Gastrocnemius medialis (tissue), 4 donors: ENCODE results near the gene CXCL1.

ENCODE experiments used
- CTCF ChIP-seq, 5 experiments: fragments of 450-650 bp in 3 of 5; fragments of 200-600 bp in 2 of 5; sonication (generic) in 2 of 5; IDR thresholded peaks in 4 of 5; conservative IDR thresholded peaks in 1 of 5; 1 replicate in 4 of 5; 2 replicates in 1 of 5; pipeline ENCODE4 v1.5.1; 2016 to 2019; ENCODE audit warnings: antibody characterized with exemption in 5 of 5, mild to moderate bottlenecking in 3 of 5, moderate library complexity in 3 of 5
- POLR2A ChIP-seq, 2 donors: fragments of 450-650 bp; IDR thresholded peaks; one replicate each; pipeline ENCODE4 v1.6.1; 2017; ENCODE audit warnings: antibody characterized with exemption in 2 of 2, mild to moderate bottlenecking in 2 of 2, moderate library complexity in 2 of 2

- TF ChIP-seq CTCF (IDR thresholded peaks at IDR 0.05 in 4 of 5, conservative IDR thresholded peaks at IDR 0.05 in 1 of 5) (no peak), POLR2A (IDR thresholded peaks at IDR 0.05) (no peak)
Measured at GRCh38 chr4:73860181-73860580, 9.0 kb upstream of the CXCL1 start.
